ENCODE measurements around the gene CERS5.
"Not testable (repeated sequence)": the region's sequence is repeated elsewhere in the genome, so short reads cannot be mapped to it uniquely, and the experiment has no call there.

CERS5 gene

GRCh38 chr12:50149311-50149710, 17.9 kb downstream of the CERS5 start:
- no peak for DNase-seq (ENCODE audit: low spot score)
- in situ Hi-C loops (cut with MboI; ENCODE audit: low sequenced_read_pairs, unreplicated experiment), result no loop called here
- TF ChIP-seq CTCF (IDR thresholded peaks at IDR 0.05; ENCODE audit: borderline replicate concordance, control extremely low read depth, extremely low read depth, insufficient read depth, missing control alignments), result no peak

- DNase-seq (ENCODE audit: low spot score); in situ Hi-C loops (cut with MboI; ENCODE audit: low sequenced_read_pairs, unreplicated experiment): not testable (repeated sequence)
Measured at GRCh38 chr12:50148011-50148410, 19.2 kb downstream of the CERS5 start.

GRCh38 chr12:50147281-50147680, 19.9 kb downstream of the CERS5 start:
- in situ Hi-C loops (cut with MboI; ENCODE audit: low sequenced_read_pairs, unreplicated experiment), result no loop called here
- DNase-seq (ENCODE audit: low spot score), result no peak
- no peak for TF ChIP-seq CTCF (IDR thresholded peaks at IDR 0.05; ENCODE audit: borderline replicate concordance, control extremely low read depth, extremely low read depth, insufficient read depth, missing control alignments)

- no peak for TF ChIP-seq CTCF (IDR thresholded peaks at IDR 0.05; ENCODE audit: borderline replicate concordance, control extremely low read depth, extremely low read depth, insufficient read depth, missing control alignments)
- DNase-seq (ENCODE audit: low spot score), result no peak
- in situ Hi-C loops (cut with MboI; ENCODE audit: low sequenced_read_pairs, unreplicated experiment), result no loop called here
Measured at GRCh38 chr12:50145439-50145838, 21.7 kb downstream of the CERS5 start.

- TF ChIP-seq CTCF (IDR thresholded peaks at IDR 0.05; ENCODE audit: borderline replicate concordance, control extremely low read depth, extremely low read depth, insufficient read depth, missing control alignments), result no peak
- in situ Hi-C loops (cut with MboI; ENCODE audit: low sequenced_read_pairs, unreplicated experiment), result no loop called here
Measured at GRCh38 chr12:50142993-50143392, 24.2 kb downstream of the CERS5 start.

GRCh38 chr12:50132505-50133135, 34.5 kb downstream of the CERS5 start:
- TF ChIP-seq CTCF (IDR thresholded peaks at IDR 0.05; ENCODE audit: borderline replicate concordance, control extremely low read depth, extremely low read depth, insufficient read depth, missing control alignments), result peak; percentile 42
- in situ Hi-C loops (cut with MboI; ENCODE audit: low sequenced_read_pairs, unreplicated experiment), result no loop called here
- peak; percentile 52 for DNase-seq (ENCODE audit: low spot score)

More at GRCh38 chr12:50142993-50143392, 24.2 kb downstream of the CERS5 start:
- no peak for DNase-seq (ENCODE audit: low spot score)

GRCh38 chr12:50129290-50129689, 37.9 kb downstream of the CERS5 start:
- TF ChIP-seq CTCF (IDR thresholded peaks at IDR 0.05; ENCODE audit: borderline replicate concordance, control extremely low read depth, extremely low read depth, insufficient read depth, missing control alignments), result no peak
- DNase-seq (ENCODE audit: low spot score), result no peak
- in situ Hi-C loops (cut with MboI; ENCODE audit: low sequenced_read_pairs, unreplicated experiment), result no loop called here

Data from GM13976 (cell line).